Measurements from ENCODE around the gene NUCB2. TPM values are rescaled to one million over a fixed set of nuclear protein-coding genes. Genes with fewer than 3 reads are reported as not detected.

Gene NUCB2
- polyA plus RNA-seq, 1 donor from 2014 or later, result 22.5 TPM

DNA sequence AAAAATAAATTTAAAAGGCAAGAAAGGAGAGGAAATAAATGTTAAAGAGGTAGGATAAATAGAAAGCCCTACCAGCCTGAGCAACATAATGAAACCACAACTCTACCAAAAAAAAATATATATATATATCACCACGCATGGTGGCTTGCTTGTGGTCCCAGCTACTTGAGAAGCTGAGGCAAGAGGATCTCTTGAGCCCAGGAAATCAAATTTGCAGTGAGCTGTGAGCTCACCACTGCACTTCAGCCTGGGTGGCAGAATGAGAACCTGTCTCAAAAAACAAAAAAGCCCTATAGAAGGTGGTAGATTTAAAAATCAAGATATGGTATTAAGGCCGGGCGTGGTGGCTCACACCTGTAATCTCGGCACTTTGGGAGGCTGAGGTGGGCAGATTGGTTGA lies 10.5 kb downstream of the NUCB2 start:
- H3K36me3 Mint-ChIP-seq, result peaks cover 1% of the 10 kb centered on the region
- H3K27me3 Mint-ChIP-seq, result no peaks in the 10 kb centered on the region
- H3K9me3 Mint-ChIP-seq, result no peaks in the 10 kb centered on the region
- no peaks in the 10 kb centered on the region for H3K4me1 Mint-ChIP-seq
- H3K4me3 Mint-ChIP-seq, result no peak overlapping the region
- H3K27ac Mint-ChIP-seq, result no peak overlapping the region

DNA sequence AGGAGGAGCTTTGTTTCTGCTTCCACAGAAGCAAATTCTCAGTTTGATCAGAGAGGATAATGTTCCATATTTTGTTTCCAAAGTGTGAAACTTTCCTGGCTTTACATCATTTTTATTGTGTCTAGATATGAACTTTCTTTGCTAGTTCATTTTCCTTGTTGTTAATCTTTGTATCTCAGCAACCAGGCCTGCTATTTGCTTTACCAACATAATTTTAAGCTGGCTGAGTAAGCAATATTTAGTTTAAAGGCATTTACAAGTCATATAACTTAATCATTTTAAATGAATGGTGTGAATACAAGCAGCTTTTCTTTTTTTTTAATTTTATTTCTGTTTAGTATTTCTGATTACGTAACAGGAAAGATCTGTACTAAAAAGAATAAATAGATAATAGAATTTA lies 15.2 kb downstream of the NUCB2 start:
- Mint-ChIP-seq H3K27ac (no peak overlapping the region), H3K9me3 (no peaks in the 10 kb centered on the region), H3K4me3 (no peak overlapping the region), H3K27me3 (no peaks in the 10 kb centered on the region), H3K36me3 (peaks cover 3% of the 10 kb centered on the region), H3K4me1 (peaks cover 0 to 3% (median 0%) of the 10 kb centered on the region in 3 donors)

DNA sequence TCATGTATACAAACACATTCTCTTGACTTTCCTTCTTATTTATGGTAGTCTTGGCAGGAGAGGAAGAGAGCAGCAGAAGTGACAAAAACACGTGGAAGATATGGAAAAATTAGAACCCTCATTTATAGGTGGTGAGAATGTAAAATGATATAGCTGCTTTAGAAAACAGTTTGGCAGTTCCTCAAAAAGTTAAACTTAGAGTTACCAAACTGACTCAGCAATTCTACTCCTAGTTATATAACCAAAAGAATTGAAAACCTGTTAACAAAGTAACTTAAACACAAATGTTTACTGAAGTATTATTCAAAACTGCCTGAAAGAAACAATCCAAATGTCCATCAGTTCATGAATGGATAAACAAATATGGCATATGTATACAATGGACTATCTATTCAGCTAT lies 16.8 kb downstream of the NUCB2 start:
- Mint-ChIP-seq H3K27ac (no peak overlapping the region), H3K36me3 (peaks cover 3% of the 10 kb centered on the region), H3K4me3 (no peak overlapping the region), H3K4me1 (peaks cover 0 to 8% (median 5%) of the 10 kb centered on the region in 3 donors), H3K9me3 (no peaks in the 10 kb centered on the region), H3K27me3 (no peaks in the 10 kb centered on the region)

DNA sequence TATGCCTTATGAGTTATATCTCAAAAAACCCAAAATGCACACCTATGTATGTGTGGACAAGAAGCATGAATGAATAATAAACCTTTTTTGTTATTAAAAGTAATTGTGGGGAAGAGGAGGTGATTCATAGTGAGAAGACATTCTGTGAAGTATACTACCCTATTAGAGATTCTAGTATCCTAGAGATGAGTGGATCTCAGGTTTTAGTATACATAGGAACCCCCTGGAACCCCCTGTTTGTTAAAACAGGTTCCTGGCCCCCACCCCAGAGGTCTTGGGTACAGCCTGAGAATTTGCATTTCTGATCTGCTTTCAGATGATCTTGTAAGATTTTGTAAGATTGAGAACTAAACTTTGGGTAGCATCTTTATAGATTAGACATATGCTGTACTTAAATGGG lies 17.5 kb downstream of the NUCB2 start:
- no peak overlapping the region for H3K27ac Mint-ChIP-seq
- no peaks in the 10 kb centered on the region for H3K27me3 Mint-ChIP-seq
- H3K36me3 Mint-ChIP-seq, result peaks cover 6% of the 10 kb centered on the region
- no peaks in the 10 kb centered on the region for H3K9me3 Mint-ChIP-seq
- peaks cover 0 to 8% (median 5%) of the 10 kb centered on the region in 3 donors for H3K4me1 Mint-ChIP-seq
- no peak overlapping the region for H3K4me3 Mint-ChIP-seq

- Mint-ChIP-seq H3K36me3 (peaks cover 8% of the 10 kb centered on the region), H3K4me3 (peak overlapping the region in 2 of 4 donors; percentile 13 to 25), H3K27me3 (no peaks in the 10 kb centered on the region), H3K9me3 (no peaks in the 10 kb centered on the region), H3K27ac (peak overlapping the region in 2 of 3 donors; percentile 4 to 27), H3K4me1 (peaks cover 0 to 8% (median 5%) of the 10 kb centered on the region in 3 donors)
Observed at GRCh38 chr11:17296852-17297559, 20.5 kb downstream of the NUCB2 start.

DNA sequence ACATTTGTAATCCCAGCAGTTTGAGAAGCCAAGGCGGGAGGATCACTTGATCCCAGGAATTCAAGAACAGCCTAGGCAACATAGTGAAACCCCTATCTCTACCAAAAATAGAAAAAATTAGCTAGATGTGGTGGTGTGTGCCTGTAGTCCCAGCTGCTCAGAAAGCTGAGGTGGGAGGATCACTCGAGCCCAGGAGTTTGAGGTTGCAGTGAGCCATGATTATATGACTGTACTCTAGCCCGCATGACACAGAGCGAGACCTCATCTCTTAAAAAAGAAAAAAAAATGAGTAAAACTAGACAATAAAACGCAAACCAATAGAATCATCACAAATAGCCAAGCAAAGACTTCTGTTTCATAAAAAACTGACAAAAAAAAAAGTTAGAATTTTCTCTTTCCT lies 21.8 kb downstream of the NUCB2 start:
- Mint-ChIP-seq H3K9me3 (no peaks in the 10 kb centered on the region), H3K4me3 (no peak overlapping the region), H3K27ac (no peak overlapping the region), H3K27me3 (no peaks in the 10 kb centered on the region), H3K4me1 (peaks cover 0 to 8% (median 5%) of the 10 kb centered on the region in 3 donors), H3K36me3 (peaks cover 7% of the 10 kb centered on the region)

DNA sequence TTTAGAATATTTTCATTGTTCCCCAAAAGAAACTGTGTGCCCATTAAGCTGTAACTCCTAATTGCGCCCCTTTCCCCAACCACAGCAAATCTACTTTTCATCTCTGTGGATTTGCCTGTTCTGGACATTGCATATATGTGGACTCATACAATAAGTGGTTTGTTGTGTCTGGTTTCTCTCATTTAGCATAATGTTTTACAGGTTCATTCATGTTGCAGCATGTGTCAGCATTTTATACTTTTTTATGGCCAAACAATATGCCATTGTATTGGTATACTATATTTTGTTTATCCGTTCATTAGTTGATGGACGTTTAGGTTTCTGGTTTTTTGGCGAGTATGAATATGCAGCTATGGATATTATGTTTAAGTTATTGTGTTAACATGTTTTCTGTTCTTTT lies 23.8 kb downstream of the NUCB2 start:
- Mint-ChIP-seq H3K27ac (no peak overlapping the region), H3K4me1 (peaks cover 0 to 8% (median 5%) of the 10 kb centered on the region in 3 donors), H3K9me3 (no peaks in the 10 kb centered on the region), H3K4me3 (no peak overlapping the region), H3K36me3 (peaks cover 7% of the 10 kb centered on the region), H3K27me3 (no peaks in the 10 kb centered on the region)

GRCh38 chr11:17313349-17314231 lies 37.1 kb downstream of the NUCB2 start:
- H3K9me3 Mint-ChIP-seq, result no peaks in the 10 kb centered on the region
- peaks cover 4% of the 10 kb centered on the region for H3K36me3 Mint-ChIP-seq
- H3K4me3 Mint-ChIP-seq, result no peak overlapping the region
- no peak overlapping the region for H3K27ac Mint-ChIP-seq
- no peaks in the 10 kb centered on the region for H3K4me1 Mint-ChIP-seq
- no peaks in the 10 kb centered on the region for H3K27me3 Mint-ChIP-seq

DNA sequence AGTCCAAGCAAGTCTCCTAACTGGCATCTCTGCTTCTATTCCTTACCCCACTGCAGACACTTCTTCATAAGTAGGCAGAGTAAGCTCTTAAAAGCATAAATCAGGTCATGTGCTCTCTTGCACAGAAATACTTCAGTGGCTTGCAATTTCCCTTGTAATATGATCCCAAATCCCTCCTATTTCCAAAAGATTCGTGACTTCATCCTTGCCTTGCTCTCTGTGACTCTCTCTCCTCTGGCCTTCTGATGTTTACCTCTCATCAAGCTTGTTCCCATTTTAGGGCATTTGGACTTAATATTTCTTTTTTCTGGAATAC lies 37.7 kb downstream of the NUCB2 start:
- H3K4me1 Mint-ChIP-seq, result no peaks in the 10 kb centered on the region
- H3K27me3 Mint-ChIP-seq, result no peaks in the 10 kb centered on the region
- H3K36me3 Mint-ChIP-seq, result peaks cover 4% of the 10 kb centered on the region
- H3K4me3 Mint-ChIP-seq, result no peak overlapping the region
- H3K9me3 Mint-ChIP-seq, result no peaks in the 10 kb centered on the region
- H3K27ac Mint-ChIP-seq, result no peak overlapping the region

- no peaks in the 10 kb centered on the region for H3K4me1 Mint-ChIP-seq
- no peaks in the 10 kb centered on the region for H3K27me3 Mint-ChIP-seq
- no peak overlapping the region for H3K4me3 Mint-ChIP-seq
- H3K9me3 Mint-ChIP-seq, result no peaks in the 10 kb centered on the region
- peaks cover 7% of the 10 kb centered on the region for H3K36me3 Mint-ChIP-seq
- no peak overlapping the region for H3K27ac Mint-ChIP-seq
Observed at GRCh38 chr11:17314904-17315426, 38.4 kb downstream of the NUCB2 start.

- Mint-ChIP-seq H3K27ac (no peak overlapping the region), H3K36me3 (peaks cover 15% of the 10 kb centered on the region), H3K4me1 (peaks cover 0 to 2% (median 0%) of the 10 kb centered on the region in 3 donors), H3K27me3 (peaks cover 2% of the 10 kb centered on the region), H3K9me3 (peaks cover 0 to 7% (median 0%) of the 10 kb centered on the region in 3 donors), H3K4me3 (no peak overlapping the region)
Observed at GRCh38 chr11:17328871-17329494, 52.4 kb downstream of the NUCB2 start.

- no peaks in the 10 kb centered on the region for H3K9me3 Mint-ChIP-seq
- peaks cover 11% of the 10 kb centered on the region for H3K36me3 Mint-ChIP-seq
- H3K4me3 Mint-ChIP-seq, result no peak overlapping the region
- H3K27me3 Mint-ChIP-seq, result peaks cover 2% of the 10 kb centered on the region
- H3K4me1 Mint-ChIP-seq, result peaks cover 0 to 2% (median 0%) of the 10 kb centered on the region in 3 donors
- no peak overlapping the region for H3K27ac Mint-ChIP-seq
Observed at GRCh38 chr11:17331669-17332068, 55.1 kb downstream of the NUCB2 start.

GRCh38 chr11:17333799-17334586 lies 57.5 kb downstream of the NUCB2 start:
- Mint-ChIP-seq H3K27me3 (no peaks in the 10 kb centered on the region), H3K36me3 (no peaks in the 10 kb centered on the region), H3K4me1 (no peaks in the 10 kb centered on the region), H3K9me3 (no peaks in the 10 kb centered on the region), H3K27ac (no peak overlapping the region), H3K4me3 (no peak overlapping the region)

DNA sequence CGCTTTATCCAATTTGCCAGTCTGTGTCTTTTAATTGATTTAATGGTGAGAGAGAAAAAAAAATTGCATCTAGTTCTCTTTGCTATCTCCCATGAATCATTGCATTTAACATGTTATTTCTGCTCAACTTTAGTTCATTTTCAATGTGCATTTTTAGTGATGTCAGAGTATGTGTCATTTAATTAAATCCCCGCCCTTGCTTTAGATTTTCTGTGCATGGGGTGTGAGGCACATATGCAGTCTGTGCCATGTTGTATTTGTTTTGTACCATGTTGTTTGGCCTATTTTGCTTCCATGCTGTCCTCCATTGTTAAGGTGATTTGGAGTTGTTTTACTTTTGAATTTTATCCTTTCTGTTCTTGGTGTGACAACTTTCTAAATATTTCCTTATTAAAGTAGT lies 66.7 kb downstream of the NUCB2 start:
- Mint-ChIP-seq H3K4me3 (no peak overlapping the region), H3K9me3 (no peaks in the 10 kb centered on the region), H3K36me3 (no peaks in the 10 kb centered on the region), H3K27me3 (no peaks in the 10 kb centered on the region), H3K27ac (no peak overlapping the region), H3K4me1 (no peaks in the 10 kb centered on the region)
